NCI-H2081 (cell line): ENCODE data around the gene TRPV3.
A peak's percentile ranks its signal among the peaks of the same experiment; 100 is the strongest.

Source experiments
- DNase-seq, 2 experiments: peaks; one replicate each; lab custom pipeline; 2025; lab: John Stamatoyannopoulos, UW

Gene TRPV3

DNA sequence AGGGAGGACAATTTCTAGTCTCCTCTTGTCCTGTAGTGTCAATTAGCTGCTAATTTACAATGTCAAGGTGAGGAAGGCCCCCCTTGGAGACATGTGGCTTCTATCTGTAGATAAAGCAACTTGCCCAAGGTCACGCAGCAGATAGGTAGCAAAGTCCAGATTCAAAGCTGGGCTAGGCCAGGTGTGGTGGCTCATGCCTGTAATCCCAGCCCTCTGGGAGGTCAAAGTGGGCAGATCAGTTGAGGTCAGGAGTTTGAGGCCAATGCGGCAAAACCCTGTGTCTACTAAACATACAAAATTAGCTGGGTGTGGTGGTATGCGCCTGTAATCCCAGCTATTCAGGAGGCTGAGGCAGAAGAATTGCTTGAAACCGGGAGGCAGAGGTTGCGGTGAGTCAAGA lies 11.1 kb downstream of the TRPV3 start:
- DNase-seq: no peak

DNA sequence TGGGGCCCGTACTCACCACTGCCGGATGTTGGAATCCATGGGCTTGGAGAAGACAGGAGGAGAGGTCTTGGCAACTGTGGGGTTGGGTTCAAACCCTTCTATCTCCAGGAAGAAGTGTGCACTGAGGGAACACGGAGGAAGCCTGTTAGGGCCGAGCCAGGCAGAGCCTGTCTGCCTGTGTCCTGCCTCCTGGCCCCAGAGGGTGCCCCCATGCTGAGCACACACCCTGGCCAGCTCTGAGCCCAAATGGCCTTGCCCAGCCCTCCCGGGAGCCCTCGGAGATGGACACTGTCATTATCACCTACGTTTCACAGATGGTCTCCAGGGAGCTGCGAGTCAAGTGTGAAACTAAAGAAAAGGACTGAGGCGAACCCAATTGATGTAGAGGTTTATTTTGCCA lies 12.5 kb downstream of the TRPV3 start:
- no peak for DNase-seq

DNA sequence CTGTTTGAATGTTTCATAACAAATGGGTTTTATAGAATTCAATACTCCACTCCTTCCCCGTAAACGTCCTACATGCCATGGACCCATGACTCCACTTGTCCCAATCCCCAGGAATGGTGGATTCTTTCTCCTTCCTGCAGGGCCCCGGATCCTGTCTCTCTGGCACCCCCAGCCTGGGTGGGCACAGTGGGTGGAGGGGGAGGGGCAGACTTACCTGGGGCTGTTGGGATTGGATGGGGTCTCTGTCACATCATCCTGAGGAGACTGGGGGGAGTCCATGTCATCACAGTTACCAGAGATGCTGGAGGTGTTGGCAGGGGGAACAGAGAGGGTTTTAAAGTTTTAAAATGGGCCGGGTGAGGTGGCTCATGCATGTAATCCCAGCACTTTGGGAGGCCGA lies 13.2 kb downstream of the TRPV3 start:
- no peak for DNase-seq

DNA sequence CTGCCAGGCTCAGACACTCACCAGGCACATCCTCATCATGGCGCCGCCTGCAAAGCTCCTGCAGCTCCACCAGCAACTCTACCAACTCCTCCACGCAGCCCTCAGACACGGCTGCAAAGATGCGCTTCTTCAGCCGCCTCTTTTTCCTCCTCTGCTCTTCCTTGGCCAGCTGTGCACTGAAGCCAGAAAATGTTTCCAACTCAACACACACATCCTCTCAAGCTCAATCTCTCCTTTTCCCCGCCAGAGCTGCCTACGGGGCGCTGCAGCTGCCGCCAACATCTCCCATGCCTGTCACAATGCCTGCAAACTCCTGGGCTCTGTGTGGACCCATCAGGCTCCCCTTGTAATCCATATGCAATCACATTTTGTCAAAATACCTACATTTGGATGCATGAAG lies 14.2 kb downstream of the TRPV3 start:
- DNase-seq: no peak

DNA sequence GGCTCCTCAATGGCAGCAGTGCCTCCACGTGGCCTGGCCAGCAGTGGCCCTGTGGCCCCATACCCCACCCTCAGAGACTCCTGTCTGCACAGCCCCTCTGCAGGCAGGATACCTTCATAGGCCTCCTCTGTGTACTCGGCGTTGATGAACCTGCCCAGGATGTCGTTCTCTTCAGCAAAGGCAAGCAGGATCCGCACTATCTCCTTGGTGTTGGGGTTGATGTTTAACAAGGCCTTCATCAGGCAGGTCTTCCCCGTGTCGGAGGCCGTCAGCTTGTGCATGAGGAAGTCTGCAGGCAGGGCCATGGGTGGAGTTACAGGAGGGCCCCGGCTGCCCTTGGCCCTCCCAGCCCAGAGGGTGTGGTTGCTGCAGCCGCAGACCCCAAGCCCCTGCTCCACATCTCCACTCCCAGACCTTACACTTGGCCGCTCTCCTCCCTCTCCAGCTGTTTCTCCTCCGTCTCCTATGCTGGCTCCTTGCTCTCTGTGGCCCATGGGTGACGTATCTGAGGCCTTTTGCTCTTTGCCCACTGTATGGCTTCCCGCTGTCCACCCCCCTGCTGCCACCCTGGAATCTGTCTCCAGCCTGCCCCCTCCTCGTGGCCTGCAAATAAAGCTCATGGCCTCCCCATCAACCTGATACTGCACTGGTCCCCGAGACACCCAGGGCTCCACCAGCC lies 15.1 kb downstream of the TRPV3 start:
- DNase-seq: no peak

DNA sequence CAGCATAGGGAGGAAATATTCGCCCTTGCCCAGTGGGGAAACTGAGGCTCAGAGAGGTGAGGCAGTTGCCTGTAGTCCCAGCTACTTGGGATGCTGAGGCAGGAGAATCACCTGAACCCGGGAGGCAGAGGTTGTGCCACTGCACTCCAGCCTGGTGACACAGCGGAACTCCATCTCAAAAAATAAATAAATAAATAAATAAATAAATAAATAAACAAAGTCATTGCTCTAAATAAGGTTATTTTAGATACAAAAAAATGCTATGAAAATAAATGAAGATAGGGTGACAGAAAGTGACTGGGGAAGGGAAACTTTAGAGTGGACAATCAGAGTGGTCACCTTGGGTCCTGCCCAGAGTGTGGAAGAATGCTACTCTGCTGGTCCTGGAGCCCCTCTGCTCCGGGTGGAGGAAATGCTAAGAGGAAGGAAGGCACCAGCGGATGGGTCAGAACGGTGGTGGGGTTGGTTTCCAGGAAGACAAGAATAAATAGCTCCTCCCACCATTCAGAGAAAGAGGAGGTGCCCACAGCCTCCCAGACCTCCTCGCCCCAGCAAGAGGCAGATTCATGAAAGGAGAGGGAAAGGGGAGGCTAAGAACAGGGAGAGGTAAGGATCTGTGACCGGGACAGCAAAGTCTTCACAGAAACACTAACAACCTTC lies 17.6 kb downstream of the TRPV3 start:
- no peak for DNase-seq

DNA sequence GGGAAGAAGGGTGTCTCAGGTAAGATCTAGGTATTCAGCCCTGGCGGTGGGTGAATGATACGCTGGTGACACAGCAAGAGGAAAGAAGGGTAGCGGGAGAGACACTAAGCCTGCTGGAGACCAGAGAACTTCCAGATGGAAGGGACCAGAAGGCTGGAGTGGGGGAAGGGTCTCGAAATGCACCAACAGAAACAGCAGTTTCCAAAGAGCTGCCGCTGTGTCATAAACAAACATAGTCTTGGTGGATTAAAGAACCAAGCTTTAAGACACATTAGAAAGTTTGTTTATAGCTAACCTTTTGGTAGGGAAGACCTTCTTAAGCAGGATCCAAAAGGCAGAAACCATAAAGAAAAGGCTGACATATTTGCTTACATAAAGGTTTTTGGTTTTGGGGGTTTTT lies 20.9 kb downstream of the TRPV3 start:
- no peak for DNase-seq

DNA sequence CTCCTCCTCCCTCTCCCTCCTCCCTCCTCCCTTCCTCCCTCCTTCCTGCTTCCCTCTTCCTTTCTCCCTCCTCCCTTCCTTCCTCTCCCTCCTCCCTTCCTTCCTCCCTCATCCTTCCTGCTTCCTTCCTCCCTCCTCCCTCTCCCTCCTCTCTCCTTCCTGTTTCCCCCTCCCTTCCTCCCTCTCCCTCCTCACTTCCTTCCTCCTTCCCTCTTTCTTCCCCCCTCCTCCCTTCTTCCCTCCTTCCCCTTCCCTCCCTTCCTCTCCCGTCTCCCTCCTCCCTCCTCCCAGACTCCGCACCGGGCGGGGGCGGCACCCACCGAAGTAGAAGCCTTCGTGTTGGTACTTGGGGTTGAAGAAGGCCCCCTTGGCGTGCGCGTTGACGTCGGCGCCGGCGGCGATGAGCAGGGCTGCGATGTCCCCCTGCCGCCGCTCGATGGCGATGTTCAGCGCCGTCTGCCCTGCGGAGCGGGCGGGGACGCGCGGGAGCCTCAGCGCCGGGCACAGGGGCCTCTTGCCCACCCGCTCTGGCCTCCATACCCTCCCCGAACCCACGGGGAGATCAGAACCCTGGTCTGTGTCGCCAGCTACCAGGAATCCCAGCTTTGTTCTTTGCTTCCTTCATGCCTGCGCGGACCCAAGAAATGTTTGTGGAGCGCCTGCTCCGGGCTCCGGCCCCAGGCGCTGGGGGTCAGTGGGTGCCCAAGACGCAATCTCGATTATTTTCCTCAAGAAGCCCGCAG lies 22.2 kb downstream of the TRPV3 start:
- DNase-seq: peak; percentile 22 to 34

DNA sequence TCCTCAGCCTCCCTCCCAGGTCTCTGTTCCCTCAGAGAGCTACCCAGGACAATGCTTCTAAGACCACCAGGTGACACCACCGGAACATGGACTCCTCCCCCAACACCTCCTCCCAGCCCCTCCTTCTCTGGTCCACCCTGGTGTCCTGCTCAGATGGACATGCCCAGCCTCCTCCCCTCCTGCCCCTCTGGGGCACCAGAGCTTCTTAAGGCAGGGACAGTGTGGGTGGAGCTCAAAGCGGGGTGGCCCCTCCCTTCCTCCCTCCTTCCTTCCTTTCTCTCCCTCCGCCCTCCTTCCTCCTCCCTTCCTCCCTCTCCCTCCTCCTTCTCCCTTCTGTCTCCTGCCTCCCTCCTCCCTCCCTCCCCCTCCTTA lies 22.7 kb downstream of the TRPV3 start:
- no peak for DNase-seq

DNA sequence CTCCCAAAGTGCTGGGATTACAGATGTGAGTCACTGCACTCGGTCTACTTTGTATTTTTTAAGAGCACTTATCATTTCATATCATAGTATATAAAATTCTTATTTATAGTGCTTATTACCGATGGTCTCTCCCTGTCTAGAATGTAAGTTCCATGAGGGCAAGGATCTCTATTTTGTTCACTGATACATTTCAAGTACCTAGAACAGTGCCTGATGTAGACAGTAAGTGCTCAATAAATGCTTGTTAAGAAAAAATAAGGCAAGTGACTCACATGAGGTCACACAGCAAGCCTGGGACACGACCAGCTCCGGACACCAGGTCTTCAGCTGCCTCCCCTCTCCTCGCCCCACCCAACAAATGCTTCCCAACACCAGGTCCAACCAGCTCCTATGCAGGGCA lies 23.9 kb downstream of the TRPV3 start:
- DNase-seq: no peak

DNA sequence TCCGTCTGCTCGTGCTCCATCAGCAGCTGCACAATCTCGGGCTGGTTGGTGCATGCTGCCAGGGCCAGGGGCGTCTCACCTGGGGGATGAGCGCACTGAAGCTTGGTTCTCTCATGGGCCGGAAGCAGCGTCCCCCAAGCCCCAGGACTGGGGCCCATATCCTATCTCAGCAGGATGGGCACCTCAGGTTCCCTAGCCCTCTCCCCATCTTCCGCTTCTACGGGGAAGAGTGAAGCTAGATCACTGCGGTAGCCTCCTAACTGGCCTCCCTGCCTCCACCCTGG lies 24.8 kb downstream of the TRPV3 start:
- DNase-seq: no peak

DNA sequence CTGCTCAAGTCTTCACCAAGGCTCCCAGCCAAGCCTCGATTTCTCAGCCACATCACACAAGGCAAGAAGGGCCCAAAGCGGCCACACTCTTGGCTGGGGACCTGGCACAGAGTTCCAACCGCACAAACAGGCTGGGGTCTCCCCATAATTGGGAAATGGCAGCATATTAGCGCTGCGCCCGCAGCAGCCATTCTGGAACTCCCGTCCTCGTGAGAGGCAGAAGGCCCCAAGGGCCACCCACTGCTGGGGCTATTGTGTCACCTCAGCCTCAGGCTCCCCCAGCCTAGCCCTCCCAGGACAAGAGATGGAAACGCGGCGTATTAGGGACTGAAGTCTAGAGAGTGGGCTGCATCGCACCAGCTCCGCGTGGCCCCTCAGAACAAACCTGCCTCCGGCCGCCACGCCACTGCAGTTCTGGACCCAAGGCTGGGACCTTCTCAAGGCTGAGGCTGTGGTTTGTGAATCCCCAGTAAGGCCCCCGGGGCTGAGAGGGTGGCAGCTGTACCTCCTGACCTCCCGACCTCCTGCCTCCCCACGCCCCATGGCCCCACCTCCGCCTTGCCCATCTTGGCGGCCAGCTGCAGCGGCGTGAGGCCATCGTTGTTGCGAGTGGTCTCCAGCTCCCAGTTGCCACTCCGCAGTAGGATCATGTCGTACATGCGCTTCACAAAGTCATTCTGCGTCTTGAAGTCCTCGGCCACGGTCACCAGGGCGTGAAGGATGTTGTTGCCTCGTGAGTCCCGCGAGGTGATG lies 25.3 kb downstream of the TRPV3 start:
- no peak for DNase-seq

DNA sequence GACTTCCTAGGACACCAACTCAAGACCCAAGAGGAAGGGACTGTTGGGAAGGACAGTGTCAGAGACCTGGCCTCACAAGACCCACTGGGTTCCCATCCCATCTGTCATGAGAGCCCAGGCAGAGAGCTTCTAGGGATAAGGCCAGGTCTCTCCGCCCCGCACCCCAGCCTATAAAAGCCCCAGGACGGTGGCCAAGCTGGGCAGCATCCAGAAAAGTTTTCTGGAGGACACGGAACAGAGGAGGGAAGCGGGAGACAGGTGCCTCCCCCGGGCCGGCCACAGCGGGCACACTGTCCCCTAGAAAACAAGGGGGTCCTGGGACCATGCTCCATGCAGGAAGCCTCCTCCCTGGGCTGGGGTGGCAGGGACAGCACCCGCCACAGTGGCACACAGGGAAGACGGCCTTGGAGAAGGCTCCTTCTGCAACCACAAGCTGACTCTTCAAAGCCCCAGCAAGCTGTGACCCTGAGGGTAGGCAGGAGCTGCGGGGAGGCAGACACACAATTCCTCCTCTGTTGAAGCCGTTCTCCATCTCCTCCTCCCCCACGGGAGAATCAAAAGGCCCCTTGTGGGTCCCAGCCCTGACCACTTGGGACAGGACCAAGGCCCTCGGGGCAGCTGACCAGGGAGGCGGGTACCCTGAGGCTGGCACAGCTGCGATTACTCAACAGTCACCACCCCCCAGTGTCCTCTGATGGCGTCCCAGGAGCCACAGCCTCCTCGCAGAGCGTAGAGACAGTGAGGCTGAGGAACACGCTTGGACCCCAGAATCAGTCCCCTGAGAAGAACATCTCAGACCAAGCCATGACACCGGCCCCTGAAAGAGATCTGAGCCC lies 26.1 kb downstream of the TRPV3 start:
- no peak for DNase-seq

DNA sequence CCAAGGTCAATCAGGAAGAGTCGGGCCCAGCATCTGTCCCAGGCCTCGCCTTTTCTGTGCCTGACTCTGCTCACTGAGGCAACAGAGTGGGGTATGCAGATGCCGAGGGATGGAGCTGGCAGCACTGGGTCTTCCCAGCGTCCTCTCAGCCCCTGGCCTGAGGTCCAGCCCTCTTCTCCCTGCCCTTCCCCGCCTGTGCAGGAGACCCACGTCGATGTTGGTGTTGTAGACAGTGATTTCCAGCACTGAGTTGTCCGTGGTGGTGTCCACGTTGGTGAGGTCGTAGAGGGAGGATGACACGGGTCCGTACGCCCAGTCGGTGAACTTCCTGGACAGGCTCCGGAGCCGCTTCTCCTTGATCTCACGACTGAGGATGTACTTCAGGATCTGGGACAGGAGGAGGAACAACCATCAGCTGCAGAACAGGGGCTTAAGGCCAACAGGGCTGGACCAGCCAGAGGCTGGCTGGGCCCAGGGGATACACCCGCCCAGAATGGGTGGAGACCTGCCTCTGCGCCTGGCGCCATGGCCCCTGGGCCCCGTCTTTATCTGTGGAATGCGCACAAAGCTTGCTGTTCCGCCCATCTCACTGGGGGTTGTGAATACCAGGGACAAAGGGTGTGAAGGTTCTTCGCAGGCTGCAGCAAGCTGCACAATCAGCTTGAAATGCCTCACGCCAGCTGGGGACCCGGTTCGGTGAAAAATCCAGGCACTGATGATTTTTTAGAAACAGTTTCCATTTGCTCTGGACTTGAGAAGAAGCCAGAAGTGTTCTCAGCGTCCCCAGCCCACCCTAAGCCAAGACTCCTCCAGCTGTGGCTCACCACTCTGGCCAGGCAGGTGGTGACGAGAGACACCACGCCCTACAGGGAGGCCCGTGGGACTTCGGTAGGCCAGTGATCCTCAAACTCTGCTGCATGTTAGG lies 27.5 kb downstream of the TRPV3 start:
- no peak for DNase-seq

DNA sequence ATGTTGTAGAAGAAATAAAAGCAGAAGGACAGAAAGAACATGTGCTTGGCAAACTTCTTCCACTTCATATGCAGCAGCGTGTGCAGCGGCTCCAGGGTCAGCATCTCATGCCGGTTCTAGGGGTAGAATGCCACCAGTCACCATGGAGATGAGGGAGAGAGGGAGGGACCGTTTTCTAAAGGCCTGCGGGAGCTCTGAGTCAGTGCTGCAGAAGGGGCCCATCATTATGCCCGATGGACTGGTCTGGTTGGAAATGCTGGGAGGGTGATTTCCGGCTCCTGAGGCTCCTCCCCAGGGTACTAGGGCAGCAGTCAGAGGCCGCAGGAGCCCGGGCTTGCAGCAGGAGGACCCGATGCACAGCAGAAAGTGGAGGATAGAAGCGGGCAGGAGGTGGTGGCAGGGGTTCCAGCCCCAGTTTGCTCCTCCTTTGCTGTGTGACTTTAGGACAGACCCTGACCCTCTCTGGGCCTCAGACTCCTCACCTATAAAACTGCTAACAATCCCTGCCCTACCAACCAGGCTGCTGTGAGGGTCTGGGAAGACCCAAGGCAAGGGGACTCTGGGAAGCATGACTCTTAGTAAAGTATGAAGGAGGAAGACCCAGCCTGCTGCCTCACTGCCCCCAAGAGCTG lies 28.6 kb downstream of the TRPV3 start:
- DNase-seq: no peak

DNA sequence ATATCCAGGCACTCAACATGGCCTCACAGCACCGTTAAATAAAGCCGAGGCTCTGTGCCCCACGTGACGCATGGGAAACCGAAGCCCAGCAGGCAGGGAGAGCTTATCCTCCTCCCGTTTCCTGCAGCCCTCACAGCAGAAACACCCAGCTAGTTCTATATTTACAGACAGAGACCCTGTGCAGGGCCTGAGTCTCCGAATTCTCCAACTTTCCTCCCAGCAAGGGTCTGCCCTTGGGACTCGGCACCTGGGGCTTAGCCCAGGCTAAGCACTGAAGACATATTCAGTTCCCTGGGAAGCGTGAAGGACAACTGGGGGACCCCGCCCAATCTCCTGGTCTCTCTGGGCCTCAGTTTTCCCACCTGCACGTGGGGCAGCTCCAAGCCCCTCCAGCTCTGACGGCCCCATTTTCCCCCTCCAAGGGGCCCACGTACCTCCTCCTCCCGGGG lies 29.2 kb downstream of the TRPV3 start:
- DNase-seq: no peak

DNA sequence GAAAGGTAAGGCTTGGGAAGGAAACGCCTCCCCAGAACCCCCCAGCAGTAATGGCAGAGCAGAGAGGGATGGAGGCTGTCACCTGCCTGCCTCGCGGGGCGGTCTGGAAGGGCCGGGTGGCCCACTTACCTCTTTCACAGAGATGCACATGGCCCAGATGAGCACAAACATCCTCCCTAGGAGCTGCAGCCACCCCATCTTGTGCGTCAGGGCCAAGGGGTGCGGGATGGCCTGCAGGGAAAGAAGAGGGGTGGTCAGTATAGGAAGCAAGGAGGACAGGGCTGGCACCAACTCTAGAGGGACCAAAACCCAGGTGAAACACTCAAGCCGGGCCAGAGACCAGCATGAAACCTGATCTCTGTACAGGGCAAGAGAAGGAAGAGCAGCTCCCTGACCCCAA lies 29.7 kb downstream of the TRPV3 start:
- no peak for DNase-seq

DNA sequence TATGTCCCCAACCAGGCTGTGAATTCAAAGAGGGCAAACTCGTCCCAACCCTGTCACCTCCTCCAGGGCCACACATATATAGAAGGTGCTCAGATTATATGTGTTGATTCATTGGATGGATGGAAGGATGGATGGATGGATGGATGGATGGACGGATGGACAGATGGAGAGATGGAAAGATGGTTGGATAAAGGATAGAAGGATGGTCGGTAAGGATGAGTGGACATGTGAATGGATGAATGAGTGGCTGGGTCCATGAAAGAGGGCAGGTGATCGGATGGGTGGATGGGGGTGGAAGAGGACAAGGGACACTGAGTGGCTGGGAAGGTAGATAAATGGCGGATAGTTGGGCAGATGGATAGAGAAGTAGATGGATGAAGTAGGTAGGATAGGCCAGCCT lies 30.1 kb downstream of the TRPV3 start:
- DNase-seq: no peak

DNA sequence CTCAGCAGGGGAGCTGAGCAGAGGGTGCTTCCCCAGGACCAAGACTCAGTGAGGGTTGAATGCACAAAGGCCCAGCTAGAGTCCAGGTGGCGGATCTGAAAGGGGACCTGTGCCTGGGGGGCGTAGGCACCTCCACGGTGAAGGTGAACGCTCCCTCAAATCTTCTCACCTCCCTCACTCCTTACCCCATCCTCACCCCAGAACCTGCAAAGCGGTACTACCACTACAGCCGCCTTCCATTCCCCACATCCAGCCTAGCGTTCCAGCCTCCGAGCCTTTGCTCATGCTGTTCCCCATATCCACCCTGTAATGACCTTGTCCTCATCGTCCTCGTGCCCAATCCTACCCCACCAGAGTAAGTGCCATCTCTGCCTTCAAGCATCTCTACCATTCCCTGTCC lies 30.6 kb downstream of the TRPV3 start:
- DNase-seq: no peak

DNA sequence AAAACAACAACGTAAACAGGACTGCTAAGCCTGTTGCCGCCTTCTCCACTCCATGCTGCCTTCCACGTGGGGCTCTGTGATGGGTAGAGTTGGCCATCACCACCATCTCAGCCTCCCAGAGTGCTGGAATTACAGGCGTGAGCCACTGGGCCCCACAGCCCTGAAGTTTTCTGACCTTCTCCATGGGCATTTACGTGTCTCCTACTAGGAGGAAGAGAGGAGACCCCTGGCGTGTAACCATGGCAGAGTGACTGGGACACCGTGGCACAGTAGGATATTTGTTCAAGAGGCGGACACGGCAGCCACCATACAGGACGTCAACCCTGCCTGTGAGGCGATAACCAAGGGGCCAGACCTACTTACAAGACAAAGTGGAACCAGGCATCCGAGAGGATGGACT lies 31.1 kb downstream of the TRPV3 start:
- DNase-seq: no peak
